Bronchial epithelial cell (primary cell): ENCODE measurements around the gene SYTL3. TPM values are rescaled to one million over a fixed set of nuclear protein-coding genes. Genes with fewer than 3 reads are reported as not detected.

Source experiments
- DNase-seq: peaks from one replicate; pipeline ENCODE4 v3.0.0-alpha.2; 2010; ENCODE audit warnings: low read depth
- FAIRE-seq: peaks from 2 replicates; lab custom pipeline; 2011; peaks lifted over from hg19 to GRCh38; lab: Jason Lieb, UNC
- H3K27me3 ChIP-seq: 2 replicates; pipeline ENCODE4 v1.5.1; 2011; ENCODE audit warnings: low read length; ENCODE audit not compliant: control insufficient read depth, insufficient read depth
- H3K36me3 ChIP-seq: 2 replicates; pipeline ENCODE4 v1.5.1; 2011; ENCODE audit warnings: low read length; ENCODE audit not compliant: control insufficient read depth, insufficient read depth
- H3K4me3 ChIP-seq: 2 replicates; pipeline ENCODE4 v1.5.1; 2011; ENCODE audit warnings: mild to moderate bottlenecking, low read depth, low read length, control low read depth
- total RNA-seq: library from RNA; depleted of rRNA; stranded (reverse); fragments of >200 nt; gene quantifications from 2 replicates; pipeline ENCODE4 v1.2.1, GENCODE V29; 2014
- TF ChIP-seq, protein P1 (sequence below): IDR thresholded peaks from 2 replicates; pipeline ENCODE4 v1.5.1; 2011; ENCODE audit warnings: mild to moderate bottlenecking, moderate library complexity, low read length, control low read depth, inconsistent platforms; ENCODE audit not compliant: insufficient read depth, severe bottlenecking

Gene SYTL3
- total RNA-seq, 1 donor from 2014 or later, result 1.1 TPM

DNA sequence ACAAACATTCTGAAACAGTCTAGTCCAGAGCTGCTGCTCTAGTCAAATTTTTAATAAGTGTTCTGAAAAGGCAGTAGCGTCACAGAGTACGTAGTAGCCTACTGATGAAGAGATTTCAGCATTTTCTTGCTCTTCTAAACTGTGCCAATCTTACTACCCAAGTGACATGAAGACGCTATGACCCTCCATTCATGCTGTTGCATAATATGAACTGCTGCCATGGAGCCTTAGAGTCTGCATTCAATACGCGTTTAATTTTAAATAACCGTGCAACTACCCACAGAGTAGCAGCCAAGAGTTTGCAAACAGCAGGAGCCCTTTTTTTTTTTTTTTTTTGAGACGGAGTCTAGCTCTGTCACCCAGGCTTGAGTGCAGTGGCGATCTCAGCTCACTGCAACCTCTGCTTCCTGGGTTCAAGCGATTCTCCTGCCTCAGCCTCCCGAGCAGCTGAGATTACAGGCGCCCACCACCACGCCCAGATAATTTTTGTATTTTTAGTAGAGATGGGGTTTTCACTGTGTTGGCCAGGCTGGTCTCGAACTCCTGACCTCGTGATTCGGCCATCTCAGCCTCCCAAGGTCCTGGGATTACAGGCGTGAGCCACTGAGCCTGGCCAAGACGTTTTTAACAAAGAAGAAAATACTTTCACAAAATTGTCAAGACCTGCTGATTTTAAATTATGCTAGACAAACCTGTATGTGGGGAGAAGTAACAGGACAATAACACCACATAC is 125.0 kb downstream of the SYTL3 start:
- Histone ChIP-seq H3K27me3 (no peaks in the 10 kb centered on the region), H3K36me3 (peaks cover 50% of the 10 kb centered on the region), H3K4me3 (no peak overlapping the region)
- TF ChIP-seq, protein P1, sequence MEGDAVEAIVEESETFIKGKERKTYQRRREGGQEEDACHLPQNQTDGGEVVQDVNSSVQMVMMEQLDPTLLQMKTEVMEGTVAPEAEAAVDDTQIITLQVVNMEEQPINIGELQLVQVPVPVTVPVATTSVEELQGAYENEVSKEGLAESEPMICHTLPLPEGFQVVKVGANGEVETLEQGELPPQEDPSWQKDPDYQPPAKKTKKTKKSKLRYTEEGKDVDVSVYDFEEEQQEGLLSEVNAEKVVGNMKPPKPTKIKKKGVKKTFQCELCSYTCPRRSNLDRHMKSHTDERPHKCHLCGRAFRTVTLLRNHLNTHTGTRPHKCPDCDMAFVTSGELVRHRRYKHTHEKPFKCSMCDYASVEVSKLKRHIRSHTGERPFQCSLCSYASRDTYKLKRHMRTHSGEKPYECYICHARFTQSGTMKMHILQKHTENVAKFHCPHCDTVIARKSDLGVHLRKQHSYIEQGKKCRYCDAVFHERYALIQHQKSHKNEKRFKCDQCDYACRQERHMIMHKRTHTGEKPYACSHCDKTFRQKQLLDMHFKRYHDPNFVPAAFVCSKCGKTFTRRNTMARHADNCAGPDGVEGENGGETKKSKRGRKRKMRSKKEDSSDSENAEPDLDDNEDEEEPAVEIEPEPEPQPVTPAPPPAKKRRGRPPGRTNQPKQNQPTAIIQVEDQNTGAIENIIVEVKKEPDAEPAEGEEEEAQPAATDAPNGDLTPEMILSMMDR, result no peak
- DNase-seq (no peak), FAIRE-seq (no peak)

- DNase-seq, result no peak
- TF ChIP-seq, protein P1, result no peak
- Histone ChIP-seq H3K4me3 (no peak overlapping the region), H3K27me3 (no peaks in the 10 kb centered on the region), H3K36me3 (peaks cover 47% of the 10 kb centered on the region)
- no peak for FAIRE-seq
These were observed 126.0 kb downstream of the SYTL3 start for GRCh38 chr6:158775832-158776231.

GRCh38 chr6:158776737-158777136 is 126.9 kb downstream of the SYTL3 start:
- Histone ChIP-seq H3K36me3 (peaks cover 42% of the 10 kb centered on the region), H3K4me3 (no peak overlapping the region)
- DNase-seq, result no peak

DNA sequence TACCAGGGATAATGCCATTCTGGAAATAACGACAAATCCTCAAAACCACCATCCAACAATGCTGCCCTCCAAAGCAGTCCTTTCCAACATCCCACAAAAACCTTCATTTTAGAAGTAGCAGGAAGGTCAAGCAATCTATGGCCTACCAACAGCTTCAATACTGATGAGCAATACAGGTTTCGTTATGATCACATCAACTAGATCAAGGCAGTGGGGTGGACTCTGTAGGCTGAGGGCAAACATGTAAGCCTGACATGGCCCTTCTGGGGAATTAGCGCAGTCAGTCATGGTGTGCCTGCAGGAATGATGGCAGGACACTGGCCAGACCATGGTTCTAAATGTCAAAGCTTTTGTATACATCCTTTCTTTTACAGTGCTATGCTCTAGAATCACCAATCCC is 127.7 kb downstream of the SYTL3 start:
- H3K4me3 ChIP-seq, result no peak overlapping the region
- DNase-seq, result no peak
- peaks cover 39% of the 10 kb centered on the region for H3K36me3 ChIP-seq
- FAIRE-seq, result peak; percentile 40
- no peaks in the 10 kb centered on the region for H3K27me3 ChIP-seq
- TF ChIP-seq, protein P1, result no peak

More at GRCh38 chr6:158776737-158777136, 126.9 kb downstream of the SYTL3 start:
- TF ChIP-seq, protein P1, result no peak
- no peaks in the 10 kb centered on the region for H3K27me3 ChIP-seq
- no peak for FAIRE-seq

DNA sequence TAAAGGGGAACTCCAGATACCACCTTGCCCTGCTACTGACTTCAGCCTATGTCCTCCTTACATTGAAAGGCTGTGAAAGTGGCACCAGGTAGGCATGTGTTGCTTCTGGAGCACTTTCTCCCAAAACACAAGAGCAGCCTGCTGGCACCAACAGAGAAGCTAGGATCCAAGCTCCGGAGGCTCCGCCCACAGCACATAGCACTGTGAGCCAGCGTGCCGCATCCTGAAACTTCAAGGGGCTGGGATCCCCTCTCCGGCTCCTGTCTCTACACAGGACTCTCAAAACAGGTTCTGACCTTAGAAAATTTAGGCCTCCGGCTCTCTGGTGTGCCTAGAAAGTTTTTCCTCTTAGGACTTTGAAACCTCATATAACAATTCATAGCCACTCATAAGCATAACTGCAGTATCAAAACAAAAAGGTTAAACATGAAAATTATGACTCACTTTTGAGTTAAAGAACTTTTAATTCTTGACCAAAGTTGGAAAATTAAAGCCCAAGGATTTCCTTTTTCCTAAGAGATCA is 128.2 kb downstream of the SYTL3 start:
- peaks cover 42% of the 10 kb centered on the region for H3K36me3 ChIP-seq
- FAIRE-seq, result no peak

More for the DNA sequence above, 128.2 kb downstream of the SYTL3 start:
- Histone ChIP-seq H3K27me3 (no peaks in the 10 kb centered on the region), H3K4me3 (no peak overlapping the region)
- DNase-seq, result no peak
- TF ChIP-seq, protein P1, result no peak
